GM19240 (cell line): ENCODE measurements around the gene TRIM44.

ENCODE experiments used
- DNase-seq: peaks from one replicate; pipeline ENCODE4 v3.0.0; 2011; ENCODE audit warnings: low spot score; ENCODE audit not compliant: insufficient read length

The TRIM44 gene

GRCh38 chr11:35671396-35672127, 9.0 kb downstream of the TRIM44 start:
- no peak for DNase-seq

- DNase-seq: no peak
Measured at GRCh38 chr11:35672608-35673007, 10.0 kb downstream of the TRIM44 start.

GRCh38 chr11:35675901-35676610, 13.5 kb downstream of the TRIM44 start:
- no peak for DNase-seq

GRCh38 chr11:35676611-35676965, 14.0 kb downstream of the TRIM44 start:
- DNase-seq: no peak

- DNase-seq: no peak
Measured at GRCh38 chr11:35677904-35678303, 15.3 kb downstream of the TRIM44 start.

GRCh38 chr11:35678471-35678870, 15.9 kb downstream of the TRIM44 start:
- no peak for DNase-seq

GRCh38 chr11:35678975-35679374, 16.4 kb downstream of the TRIM44 start:
- DNase-seq: no peak

- no peak for DNase-seq
Measured at GRCh38 chr11:35680506-35680905, 17.9 kb downstream of the TRIM44 start.

- DNase-seq: no peak
Measured at GRCh38 chr11:35681163-35681767, 18.7 kb downstream of the TRIM44 start.

- no peak for DNase-seq
Measured at GRCh38 chr11:35682230-35683173, 19.9 kb downstream of the TRIM44 start.

GRCh38 chr11:35683728-35684339, 21.3 kb downstream of the TRIM44 start:
- no peak for DNase-seq

- DNase-seq: no peak
Measured at GRCh38 chr11:35688023-35688422, 25.4 kb downstream of the TRIM44 start.

- no peak for DNase-seq
Measured at GRCh38 chr11:35689081-35689996, 26.8 kb downstream of the TRIM44 start.

- DNase-seq: no peak
Measured at GRCh38 chr11:35702126-35702525, 39.6 kb downstream of the TRIM44 start.

GRCh38 chr11:35709376-35709775, 46.8 kb downstream of the TRIM44 start:
- DNase-seq: no peak

GRCh38 chr11:35711173-35711910, 48.8 kb downstream of the TRIM44 start:
- no peak for DNase-seq

GRCh38 chr11:35711924-35712323, 49.3 kb downstream of the TRIM44 start:
- no peak for DNase-seq

- DNase-seq: no peak
Measured at GRCh38 chr11:35712533-35712932, 50.0 kb downstream of the TRIM44 start.

GRCh38 chr11:35714882-35715627, 52.5 kb downstream of the TRIM44 start:
- peak; percentile 10 for DNase-seq
